ENCODE results near the gene CDH8. TPM values are rescaled to one million over a fixed set of nuclear protein-coding genes. Genes with fewer than 3 reads are reported as not detected.

CDH8 gene
- total RNA-seq, 1 experiment from 2014 or later, result 5.7 TPM

DNA sequence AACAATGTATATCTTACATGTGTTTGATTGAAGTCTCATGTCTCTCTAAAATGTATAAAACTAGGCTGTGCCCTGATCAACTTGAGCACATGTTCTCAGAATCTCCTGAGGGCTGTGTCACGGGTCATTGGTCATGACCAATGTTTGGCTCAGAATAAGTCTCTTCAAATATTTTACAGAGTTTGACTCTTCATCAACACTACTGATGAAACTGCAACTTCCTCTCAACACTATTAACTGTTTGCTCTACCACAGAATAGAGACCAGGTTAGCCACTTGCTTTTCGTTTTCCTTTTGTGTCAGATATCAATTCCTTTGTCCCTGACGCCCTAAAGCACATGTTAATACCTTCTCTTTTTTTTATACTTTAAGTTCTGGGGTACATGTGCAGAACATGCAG is 358.1 kb downstream of the CDH8 start:
- Histone ChIP-seq H3K36me3 (ENCODE audit: low read depth, low read length) (no peaks in the 10 kb centered on the region), H2AFZ (ENCODE audit: low read length) (no peak overlapping the region), H3K4me2 (ENCODE audit: low read length) (no peak overlapping the region), H4K20me1 (ENCODE audit: low read length) (no peaks in the 10 kb centered on the region), H3K79me2 (ENCODE audit: low read length) (no peaks in the 10 kb centered on the region), H3K4me3 (ENCODE audit: low read length) (no peak overlapping the region), H3K27me3 (ENCODE audit: low read length) (no peaks in the 10 kb centered on the region), H3K4me1 (ENCODE audit: insufficient read depth, low read length) (no peaks in the 10 kb centered on the region), H3K27ac (ENCODE audit: low read length) (no peak overlapping the region), H3K9ac (ENCODE audit: low read length) (no peak overlapping the region), H3K9me2 (replicated peaks; ENCODE audit: low read length) (no peaks in the 10 kb centered on the region), H3F3A (ENCODE audit: low read length, unreplicated experiment) (no peaks in the 10 kb centered on the region), H3K9me3 (ENCODE audit: low read length) (no peaks in the 10 kb centered on the region)
- POLR2A ChIA-PET (ENCODE audit: unreplicated experiment), result no interaction called here
- DNase-seq, result no peak
- intact Hi-C loops (cut with micrococcal nuclease), result no loop called here
- TF ChIP-seq EZH2phosphoT487 (IDR thresholded peaks at IDR 0.05; ENCODE audit: borderline replicate concordance, low read length) (no peak), EZH2 (IDR thresholded peaks at IDR 0.05; ENCODE audit: low read length, unreplicated experiment) (no peak)
- TF ChIP-seq, protein P1, sequence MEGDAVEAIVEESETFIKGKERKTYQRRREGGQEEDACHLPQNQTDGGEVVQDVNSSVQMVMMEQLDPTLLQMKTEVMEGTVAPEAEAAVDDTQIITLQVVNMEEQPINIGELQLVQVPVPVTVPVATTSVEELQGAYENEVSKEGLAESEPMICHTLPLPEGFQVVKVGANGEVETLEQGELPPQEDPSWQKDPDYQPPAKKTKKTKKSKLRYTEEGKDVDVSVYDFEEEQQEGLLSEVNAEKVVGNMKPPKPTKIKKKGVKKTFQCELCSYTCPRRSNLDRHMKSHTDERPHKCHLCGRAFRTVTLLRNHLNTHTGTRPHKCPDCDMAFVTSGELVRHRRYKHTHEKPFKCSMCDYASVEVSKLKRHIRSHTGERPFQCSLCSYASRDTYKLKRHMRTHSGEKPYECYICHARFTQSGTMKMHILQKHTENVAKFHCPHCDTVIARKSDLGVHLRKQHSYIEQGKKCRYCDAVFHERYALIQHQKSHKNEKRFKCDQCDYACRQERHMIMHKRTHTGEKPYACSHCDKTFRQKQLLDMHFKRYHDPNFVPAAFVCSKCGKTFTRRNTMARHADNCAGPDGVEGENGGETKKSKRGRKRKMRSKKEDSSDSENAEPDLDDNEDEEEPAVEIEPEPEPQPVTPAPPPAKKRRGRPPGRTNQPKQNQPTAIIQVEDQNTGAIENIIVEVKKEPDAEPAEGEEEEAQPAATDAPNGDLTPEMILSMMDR (conservative IDR thresholded peaks at IDR 0.05; ENCODE audit: low read depth, low read length), result no peak
- no TSS peak for BruUV-seq (replicated peaks)
- ATAC-seq, result no peak
- CTCF ChIA-PET, result no interaction called here

DNA sequence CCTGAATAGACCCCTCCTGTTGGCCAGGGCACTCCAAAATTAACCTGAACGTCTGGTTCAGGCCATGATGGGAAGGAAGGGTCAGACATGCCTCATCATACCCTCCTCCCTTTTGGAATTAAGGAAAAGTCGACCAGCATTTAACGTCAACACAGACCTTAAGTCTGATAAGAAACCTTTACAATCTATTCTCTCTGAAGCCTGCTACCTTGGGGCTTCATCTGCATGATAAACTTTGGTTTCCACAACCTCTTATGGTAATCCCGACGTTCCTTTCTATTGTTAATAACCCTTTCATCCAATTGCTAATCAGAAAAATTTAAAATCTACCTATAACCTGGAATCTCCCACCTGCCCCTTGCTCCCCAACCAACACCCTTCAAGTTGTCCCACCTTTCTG is 358.5 kb downstream of the CDH8 start:
- CTCF ChIA-PET, result no interaction called here

DNA sequence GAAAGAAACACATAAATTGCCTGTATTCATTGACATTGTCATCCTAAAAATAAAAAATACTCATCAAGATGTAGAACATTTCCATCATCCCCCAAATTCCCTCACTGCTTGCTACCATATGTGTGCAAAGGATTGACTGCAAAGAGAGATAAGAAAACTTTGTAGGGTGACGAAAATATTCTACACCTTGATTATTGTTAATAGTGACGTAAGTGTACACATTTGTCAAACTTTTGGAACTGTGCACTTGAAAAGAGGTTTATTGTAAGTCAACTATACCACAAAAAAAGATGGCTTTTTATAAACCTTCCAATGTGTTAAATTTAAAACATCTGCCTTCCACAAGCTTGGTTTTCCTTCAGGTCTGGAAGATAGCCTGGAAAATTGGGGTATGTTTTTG is 359.5 kb downstream of the CDH8 start:
- no peaks in the 10 kb centered on the region for H3F3A ChIP-seq (ENCODE audit: low read length, unreplicated experiment)
- CTCF ChIA-PET, result no interaction called here
- no peak for DNase-seq

More for the DNA sequence above, 358.5 kb downstream of the CDH8 start:
- no peak overlapping the region for H3K9ac ChIP-seq (ENCODE audit: low read length)
- POLR2A ChIA-PET (ENCODE audit: unreplicated experiment), result no interaction called here
- intact Hi-C loops (cut with micrococcal nuclease), result no loop called here
- H3K4me1 ChIP-seq (ENCODE audit: insufficient read depth, low read length), result no peaks in the 10 kb centered on the region
- H2AFZ ChIP-seq (ENCODE audit: low read length), result no peak overlapping the region
- no peak overlapping the region for H3K4me2 ChIP-seq (ENCODE audit: low read length)
- H3K79me2 ChIP-seq (ENCODE audit: low read length), result no peaks in the 10 kb centered on the region
- no peaks in the 10 kb centered on the region for H3K9me2 ChIP-seq (replicated peaks; ENCODE audit: low read length)
- no peaks in the 10 kb centered on the region for H4K20me1 ChIP-seq (ENCODE audit: low read length)
- no peaks in the 10 kb centered on the region for H3K9me3 ChIP-seq (ENCODE audit: low read length)
- no peak overlapping the region for H3K4me3 ChIP-seq (ENCODE audit: low read length)
- no peaks in the 10 kb centered on the region for H3F3A ChIP-seq (ENCODE audit: low read length, unreplicated experiment)
- no peaks in the 10 kb centered on the region for H3K27me3 ChIP-seq (ENCODE audit: low read length)
- H3K27ac ChIP-seq (ENCODE audit: low read length), result no peak overlapping the region
- TF ChIP-seq EZH2 (IDR thresholded peaks at IDR 0.05; ENCODE audit: low read length, unreplicated experiment) (no peak), EZH2phosphoT487 (IDR thresholded peaks at IDR 0.05; ENCODE audit: borderline replicate concordance, low read length) (no peak)
- TF ChIP-seq, protein P1 (conservative IDR thresholded peaks at IDR 0.05; ENCODE audit: low read depth, low read length), result no peak
- H3K36me3 ChIP-seq (ENCODE audit: low read depth, low read length), result no peaks in the 10 kb centered on the region
- DNase-seq, result no peak
- no TSS peak for BruUV-seq (replicated peaks)
- ATAC-seq, result no peak

More for the DNA sequence above, 359.5 kb downstream of the CDH8 start:
- Histone ChIP-seq H3K79me2 (ENCODE audit: low read length) (no peaks in the 10 kb centered on the region), H3K9me2 (replicated peaks; ENCODE audit: low read length) (no peaks in the 10 kb centered on the region), H3K4me2 (ENCODE audit: low read length) (no peak overlapping the region), H3K4me3 (ENCODE audit: low read length) (no peak overlapping the region), H4K20me1 (ENCODE audit: low read length) (no peaks in the 10 kb centered on the region), H3K4me1 (ENCODE audit: insufficient read depth, low read length) (no peaks in the 10 kb centered on the region), H3K27ac (ENCODE audit: low read length) (no peak overlapping the region), H3K9me3 (ENCODE audit: low read length) (no peaks in the 10 kb centered on the region), H3K27me3 (ENCODE audit: low read length) (no peaks in the 10 kb centered on the region), H2AFZ (ENCODE audit: low read length) (no peak overlapping the region), H3K9ac (ENCODE audit: low read length) (no peak overlapping the region), H3K36me3 (ENCODE audit: low read depth, low read length) (no peaks in the 10 kb centered on the region)
- no TSS peak for BruUV-seq (replicated peaks)
- ATAC-seq, result no peak
- intact Hi-C loops (cut with micrococcal nuclease), result no loop called here
- TF ChIP-seq EZH2phosphoT487 (IDR thresholded peaks at IDR 0.05; ENCODE audit: borderline replicate concordance, low read length) (no peak), EZH2 (IDR thresholded peaks at IDR 0.05; ENCODE audit: low read length, unreplicated experiment) (no peak)
- TF ChIP-seq, protein P1 (conservative IDR thresholded peaks at IDR 0.05; ENCODE audit: low read depth, low read length), result no peak
- POLR2A ChIA-PET (ENCODE audit: unreplicated experiment), result no interaction called here

Measured in PC-3 (cell line).